GM19468 (cell line): ENCODE results near the gene LRMDA.
A peak's percentile ranks its signal among the peaks of the same experiment; 100 is the strongest.
"Not testable (repeated sequence)": the region's sequence is repeated elsewhere in the genome, so short reads cannot be mapped to it uniquely, and the experiment has no call there.

Experiments
- ATAC-seq: cut with Tn5 transposase; IDR thresholded peaks from one replicate; pipeline ENCODE4 v1.9.1; 2021; ENCODE audit warnings: mild to moderate bottlenecking, moderate library complexity, moderate number of reproducible peaks; ENCODE audit not compliant: unreplicated experiment; ENCODE audit errors: extremely low read depth

LRMDA gene

GRCh38 chr10:75597773-75598440 lies 166.5 kb downstream of the LRMDA start:
- no peak for ATAC-seq

DNA sequence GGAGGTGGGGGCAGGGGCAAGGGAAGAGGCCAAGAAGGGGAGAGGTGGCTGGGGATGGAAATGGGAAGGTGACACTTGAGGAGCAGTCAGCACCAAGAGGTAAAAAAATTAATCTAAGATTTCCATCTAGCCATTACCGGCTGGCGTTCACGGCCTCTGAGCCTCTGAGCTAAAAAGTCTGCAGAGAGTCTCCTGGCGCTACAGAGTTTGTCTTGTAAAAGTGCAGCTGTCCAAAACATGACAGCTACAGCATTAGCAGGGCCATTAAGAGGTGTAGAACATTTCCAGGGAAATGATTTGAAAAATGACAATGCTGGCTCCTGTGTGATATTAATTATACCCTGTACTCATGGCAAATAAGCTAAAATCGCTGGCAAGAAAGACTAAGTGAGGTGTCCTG lies 167.6 kb downstream of the LRMDA start:
- no peak for ATAC-seq

DNA sequence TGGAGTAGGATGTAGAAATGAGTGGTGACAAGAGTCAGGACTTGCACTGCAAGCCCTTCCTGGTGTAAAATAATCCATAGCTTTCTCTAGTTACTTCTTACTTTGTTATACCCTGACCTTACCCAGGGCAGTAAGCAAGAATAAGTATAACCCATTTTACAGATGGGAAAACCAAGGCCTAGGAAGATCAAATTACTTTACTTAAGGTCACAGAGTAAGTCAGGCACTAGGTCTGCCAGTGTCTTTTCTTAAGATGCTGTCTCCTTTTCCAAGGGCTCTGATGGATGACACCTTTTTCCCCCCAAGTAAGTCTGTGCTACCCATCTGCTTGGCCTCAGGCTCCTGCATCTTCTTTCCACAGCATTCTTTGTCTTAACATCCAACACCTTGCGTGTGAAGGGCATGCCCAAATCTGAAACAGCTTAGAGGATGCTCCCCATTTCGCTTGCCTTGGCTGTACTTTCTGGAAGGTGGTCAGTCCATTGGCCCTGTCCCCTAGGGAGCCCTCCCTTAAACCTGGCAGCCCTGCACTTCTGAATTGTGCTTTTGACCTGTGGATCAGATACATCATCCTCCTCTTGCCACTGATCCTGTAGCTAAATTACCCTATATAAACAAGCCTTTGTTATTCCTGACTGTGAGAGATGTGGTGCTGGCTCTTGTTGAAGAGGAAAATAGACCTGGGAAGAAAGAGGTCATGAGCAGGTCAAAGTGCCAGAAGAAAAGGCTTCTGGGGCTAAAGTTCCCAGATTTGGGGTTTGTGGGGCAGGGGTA lies 168.6 kb downstream of the LRMDA start:
- no peak for ATAC-seq

- no peak for ATAC-seq
Observed at GRCh38 chr10:75600833-75601232, 169.4 kb downstream of the LRMDA start.

DNA sequence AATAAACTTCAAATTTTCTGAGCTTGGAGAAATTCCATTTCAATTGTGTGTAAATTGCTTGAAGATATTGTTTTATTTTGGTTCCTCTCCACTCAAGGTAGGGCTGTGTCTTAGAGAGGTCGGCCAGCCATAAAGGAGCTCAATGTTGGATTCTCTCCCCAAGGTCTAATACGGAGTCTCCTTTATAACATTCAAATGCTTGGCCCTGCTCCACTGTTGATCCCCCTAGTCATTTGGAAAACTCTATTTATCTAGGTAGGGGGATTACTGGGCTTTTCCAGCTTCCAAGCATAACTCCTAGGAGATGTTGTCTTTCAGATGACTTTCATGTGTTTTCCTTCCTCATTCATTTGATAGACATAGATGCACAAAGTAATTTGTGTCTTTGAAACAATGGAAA lies 170.9 kb downstream of the LRMDA start:
- no peak for ATAC-seq

DNA sequence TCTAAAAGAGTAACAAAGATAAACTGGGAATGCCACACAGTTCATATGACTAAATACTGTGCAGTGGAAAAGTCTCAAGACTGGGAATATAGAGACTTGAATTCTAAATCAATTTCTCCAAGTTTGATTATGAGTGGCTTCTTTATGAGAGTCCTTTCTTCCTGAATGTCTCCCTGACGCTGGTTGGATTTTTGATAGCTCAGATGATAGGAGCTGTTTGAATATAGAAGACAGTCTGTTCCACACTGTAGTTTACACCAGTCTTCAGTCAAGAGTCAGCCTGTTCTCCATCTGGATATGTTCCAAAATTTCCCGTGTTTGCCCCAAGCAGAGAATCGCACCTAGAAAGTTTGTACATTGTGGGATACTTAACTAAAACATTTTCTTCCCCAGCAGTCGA lies 173.7 kb downstream of the LRMDA start:
- ATAC-seq = no peak

- not testable (repeated sequence) for ATAC-seq
Observed at GRCh38 chr10:75605795-75606194, 174.4 kb downstream of the LRMDA start.

GRCh38 chr10:75606203-75606779 lies 174.9 kb downstream of the LRMDA start:
- ATAC-seq = peak; percentile 77

GRCh38 chr10:75607576-75607975 lies 176.2 kb downstream of the LRMDA start:
- ATAC-seq = no peak

DNA sequence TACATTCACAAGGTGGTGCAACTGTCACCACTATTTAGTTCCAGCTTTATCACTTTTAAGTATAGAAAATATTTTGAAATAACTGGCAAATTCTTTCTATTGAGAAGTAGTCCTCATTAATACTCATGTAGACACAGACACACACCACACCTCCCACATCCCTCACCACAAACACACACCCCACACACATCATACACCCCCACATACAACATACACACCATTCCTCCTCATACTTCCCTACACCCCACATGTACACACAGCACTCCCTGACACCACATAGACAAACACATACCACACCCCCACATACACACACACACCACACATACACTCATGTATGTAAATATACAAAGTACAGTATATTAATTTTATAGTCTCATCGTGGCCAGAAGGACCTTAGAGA lies 178.8 kb downstream of the LRMDA start:
- ATAC-seq = no peak

DNA sequence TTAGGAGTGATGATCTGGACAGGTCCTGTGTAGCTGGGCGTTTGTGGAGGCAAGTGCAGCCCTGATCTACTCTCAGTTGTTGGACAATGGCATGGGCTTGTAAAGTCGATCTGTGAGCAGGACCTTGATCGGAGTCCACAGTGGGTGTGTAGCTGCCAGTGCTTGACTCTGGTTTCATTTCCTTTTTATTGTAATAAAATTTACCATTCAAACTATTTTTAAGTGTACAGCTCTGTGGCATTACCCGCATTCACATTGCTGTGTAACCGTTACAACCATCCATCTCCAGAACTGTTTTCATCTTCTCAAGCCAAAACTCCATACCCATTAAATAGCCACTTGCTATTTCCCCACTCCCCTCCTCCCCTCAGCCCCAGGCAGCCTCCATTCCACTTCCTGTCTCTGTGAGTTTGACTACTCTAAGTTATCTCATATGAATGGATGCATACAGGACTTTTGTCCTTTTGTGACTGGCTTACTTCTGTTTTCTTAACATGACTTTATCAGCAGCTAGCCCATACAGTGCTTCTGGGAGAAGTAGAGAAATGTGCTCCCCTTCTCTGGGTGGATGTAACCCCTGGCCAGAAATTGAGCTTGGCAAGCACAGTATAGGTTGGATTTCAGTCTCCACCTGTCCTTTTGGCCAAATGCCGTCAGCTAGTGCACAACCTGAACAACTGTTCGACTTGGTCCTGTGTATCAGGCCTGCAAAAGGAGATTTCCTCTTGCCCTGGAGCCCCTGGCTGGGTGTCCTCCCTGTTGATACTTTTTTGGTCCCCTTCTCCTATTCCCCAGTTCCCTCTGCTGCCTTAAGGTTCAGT lies 180.0 kb downstream of the LRMDA start:
- ATAC-seq = peak; percentile 14

- ATAC-seq = no peak
Observed at GRCh38 chr10:75611993-75612372, 180.6 kb downstream of the LRMDA start.

DNA sequence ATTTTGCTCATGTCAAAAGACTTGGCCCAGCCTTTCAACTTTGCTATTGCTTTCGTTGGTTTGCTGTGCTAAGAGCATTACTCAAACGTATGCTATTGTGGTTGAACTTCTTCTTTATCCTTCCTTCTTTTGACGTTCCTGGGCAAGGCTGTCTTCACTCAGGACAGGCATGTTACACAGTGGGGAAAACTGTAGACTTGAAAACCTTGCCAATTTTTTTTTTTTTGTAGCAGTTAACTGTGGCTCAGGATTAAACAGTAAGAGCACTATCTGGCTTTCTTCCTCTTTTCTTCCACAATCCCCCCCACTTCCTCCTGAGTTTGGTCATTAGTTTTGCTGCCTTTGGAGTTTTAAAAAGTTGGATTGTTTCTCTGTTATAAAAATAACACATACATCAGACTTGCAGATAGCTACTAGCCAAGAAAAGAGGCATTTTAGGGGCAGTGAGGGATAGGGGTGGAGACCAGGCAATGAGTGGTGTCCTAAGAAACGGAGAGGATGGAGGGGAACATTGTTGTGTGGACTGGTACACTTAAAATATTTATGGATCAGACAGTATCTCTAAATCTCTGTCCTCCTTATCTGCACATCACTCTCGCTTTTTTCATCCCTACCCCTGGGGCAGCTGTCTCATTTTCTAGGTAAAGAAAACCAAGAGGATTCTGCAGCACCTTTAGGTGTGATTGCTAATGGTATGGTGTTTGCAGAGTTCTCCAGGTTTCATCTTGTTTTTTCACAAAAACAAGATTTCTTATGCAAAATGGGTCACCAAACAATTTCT lies 181.7 kb downstream of the LRMDA start:
- no peak for ATAC-seq

DNA sequence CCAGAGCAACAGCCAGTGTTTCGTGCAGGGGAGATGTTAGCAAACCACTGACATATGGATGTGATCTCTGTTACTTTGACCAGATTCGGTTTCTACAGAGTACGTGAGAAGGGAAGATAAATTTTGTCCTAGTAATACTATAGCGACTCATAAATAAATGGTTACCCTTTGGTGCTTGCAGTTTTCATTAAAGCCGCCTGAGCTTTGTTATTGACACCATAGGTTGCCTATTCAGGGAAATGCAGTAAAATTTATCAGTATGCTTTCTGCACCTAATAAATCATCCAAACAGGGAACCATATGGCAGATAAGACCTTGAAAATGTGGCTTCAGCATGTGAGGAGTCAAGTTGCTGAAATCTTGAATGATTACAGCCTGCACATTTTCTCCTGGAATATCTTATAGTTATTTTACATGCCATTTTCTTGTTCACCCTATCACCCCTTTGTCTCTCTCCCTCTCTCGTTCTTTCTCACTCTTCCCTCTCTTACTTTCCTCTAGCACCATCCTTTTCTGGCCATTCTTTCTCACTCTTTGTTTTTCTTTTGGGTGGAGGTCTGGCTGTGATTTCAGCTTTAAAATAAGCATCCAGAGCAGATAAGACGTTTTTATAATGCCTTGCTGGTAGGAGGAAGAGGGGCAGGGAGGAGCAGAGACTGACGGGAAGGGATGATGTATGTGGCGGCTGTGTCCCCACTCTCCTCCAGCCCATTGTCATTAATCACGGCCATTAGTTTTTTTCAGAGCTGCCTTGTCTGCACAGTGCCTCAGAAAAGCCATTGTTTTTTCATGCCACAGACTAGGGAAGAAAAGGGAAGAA lies 182.5 kb downstream of the LRMDA start:
- peak; percentile 19 for ATAC-seq

- ATAC-seq = no peak
Observed at GRCh38 chr10:75616076-75616475, 184.7 kb downstream of the LRMDA start.

GRCh38 chr10:75616874-75617478 lies 185.6 kb downstream of the LRMDA start:
- no peak for ATAC-seq

DNA sequence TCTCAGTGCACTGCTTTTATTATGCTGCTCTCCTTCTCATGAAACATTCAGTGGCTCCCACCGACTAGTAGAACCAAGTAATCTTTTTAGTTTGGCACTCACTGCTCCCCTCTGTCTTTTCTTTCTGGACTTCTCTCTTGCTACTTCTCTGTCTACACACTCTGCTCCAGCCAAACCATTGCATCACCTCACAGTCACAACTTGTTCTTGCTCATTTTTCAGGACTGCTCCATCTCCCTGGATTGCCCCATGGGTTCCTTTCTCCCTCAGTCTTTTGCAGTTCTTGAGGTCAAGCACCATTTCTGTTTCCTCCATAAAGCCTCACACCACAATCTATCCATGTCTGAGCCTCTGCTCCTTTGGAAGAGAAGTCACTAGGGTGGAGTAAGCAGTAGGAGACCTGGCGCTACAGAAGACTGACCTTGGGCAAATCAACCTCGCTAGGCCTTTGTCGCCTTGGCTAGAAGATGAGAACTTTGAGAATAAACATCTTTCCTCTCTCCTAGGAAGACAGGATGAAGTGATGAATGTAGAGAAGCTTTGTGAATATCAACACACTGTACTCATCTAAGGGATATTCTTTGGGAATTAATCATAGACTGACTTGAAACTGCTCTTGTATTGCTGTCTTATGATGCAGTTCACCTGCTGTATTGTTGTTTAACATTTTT lies 186.2 kb downstream of the LRMDA start:
- no peak for ATAC-seq

GRCh38 chr10:75619635-75620034 lies 188.2 kb downstream of the LRMDA start:
- no peak for ATAC-seq
